Spinal cord (tissue), 10 donors: ENCODE data around the gene PDE3A. TPM values are rescaled to one million over a fixed set of nuclear protein-coding genes. Genes with fewer than 3 reads are reported as not detected.

Experiments
- DNase-seq, 6 donors: peaks; one replicate each; pipeline versions ENCODE4 v3.0.0 to v3.0.0-alpha.2; 2013 to 2015; ENCODE audit warnings: low spot score in 6 of 6, low read depth in 4 of 6
- H3K27ac ChIP-seq: one replicate; pipeline ENCODE4 v1.5.1; 2013; ENCODE audit warnings: low read depth, low read length, control low read depth
- H3K27me3 ChIP-seq: one replicate; pipeline ENCODE4 v1.6.1; 2013; ENCODE audit warnings: low read length; ENCODE audit not compliant: control insufficient read depth, insufficient read depth
- H3K36me3 ChIP-seq: one replicate; pipeline ENCODE4 v1.6.1; 2013; ENCODE audit warnings: low read length; ENCODE audit not compliant: control insufficient read depth, insufficient read depth
- H3K4me1 ChIP-seq: one replicate; pipeline ENCODE4 v1.6.1; 2013; ENCODE audit warnings: low read length; ENCODE audit not compliant: control insufficient read depth, insufficient read depth
- H3K4me3 ChIP-seq: one replicate; pipeline ENCODE4 v1.5.1; 2013; ENCODE audit warnings: low read depth, low read length, control low read depth
- H3K9me3 ChIP-seq: one replicate; pipeline ENCODE4 v1.6.1; 2013; ENCODE audit warnings: low read length; ENCODE audit not compliant: control insufficient read depth, insufficient read depth
- WGBS: methylation state at CpG from one replicate; pipeline ENCODE4 v1.1.5; 2013; ENCODE audit warnings: missing lambda C conversion rate; ENCODE audit not compliant: insufficient coverage; 5-methylcytosine and 5-hydroxymethylcytosine counted together
- polyA plus RNA-seq, 2 donors: library from polyadenylated mRNA; unstranded; fragments of 120-200 nt; gene quantifications; one replicate each; pipeline ENCODE4 v1.2.1, GENCODE V29; 2013; ENCODE audit not compliant: insufficient read length in 2 of 2
- total RNA-seq, 2 donors: library from RNA; depleted of rRNA in 1 of 2; stranded (reverse); fragments of 120-200 nt in 1 of 2; fragments of >200 nt in 1 of 2; gene quantifications; one replicate each; pipeline versions ENCODE4 v1.2.3 to v1.2.4, GENCODE V29; 2013 to 2014
- donor health status: healthy.

The PDE3A gene
- total and polyA plus RNA-seq, 4 donors: 8.1 to 29.9 (median 14.0) TPM

GRCh38 chr12:20356048-20356447 lies 12.3 kb upstream of the PDE3A start:
- 67% methylated on average over 2 of the region's 2 CpGs for WGBS
- no peaks in the 10 kb centered on the region for H3K9me3 ChIP-seq
- H3K4me1 ChIP-seq: no peaks in the 10 kb centered on the region
- H3K27ac ChIP-seq: no peak overlapping the region
- H3K27me3 ChIP-seq: no peaks in the 10 kb centered on the region
- no peak for DNase-seq
- H3K36me3 ChIP-seq: no peaks in the 10 kb centered on the region
- H3K4me3 ChIP-seq: no peak overlapping the region

DNA sequence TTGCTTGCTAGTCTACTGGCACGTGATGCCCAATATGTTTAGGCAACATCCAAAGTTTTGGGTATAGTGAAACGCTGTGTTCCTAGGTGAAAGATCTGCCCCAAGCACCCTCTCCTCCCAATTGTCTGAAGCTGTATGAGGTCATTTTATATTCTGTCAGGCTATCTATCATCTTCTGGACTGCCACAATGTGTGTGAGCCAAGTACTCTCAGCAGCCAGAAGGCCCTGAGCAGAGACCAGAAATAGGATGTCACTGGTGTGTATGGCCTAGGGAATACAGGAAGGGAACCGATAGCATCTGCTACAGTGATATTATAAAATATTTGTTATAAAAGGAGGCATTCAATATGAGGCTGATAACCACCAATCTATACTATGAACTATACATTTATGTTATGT lies 7.9 kb upstream of the PDE3A start:
- H3K27ac ChIP-seq: no peak overlapping the region
- no peaks in the 10 kb centered on the region for H3K4me1 ChIP-seq
- WGBS: no CpG with 5 or more reads among the region's 3 CpGs
- no peak for DNase-seq
- no peaks in the 10 kb centered on the region for H3K27me3 ChIP-seq
- H3K36me3 ChIP-seq: no peaks in the 10 kb centered on the region
- no peak overlapping the region for H3K4me3 ChIP-seq
- H3K9me3 ChIP-seq: no peaks in the 10 kb centered on the region

GRCh38 chr12:20361416-20361815 lies 6.9 kb upstream of the PDE3A start:
- H3K36me3 ChIP-seq: no peaks in the 10 kb centered on the region
- no peaks in the 10 kb centered on the region for H3K9me3 ChIP-seq
- H3K4me3 ChIP-seq: no peak overlapping the region
- no peak for DNase-seq
- WGBS: 100% methylated on average over 1 of the region's 3 CpGs
- H3K27me3 ChIP-seq: no peaks in the 10 kb centered on the region
- H3K4me1 ChIP-seq: no peaks in the 10 kb centered on the region
- no peak overlapping the region for H3K27ac ChIP-seq

- Histone ChIP-seq H3K36me3 (no peaks in the 10 kb centered on the region), H3K27ac (no peak overlapping the region), H3K27me3 (no peaks in the 10 kb centered on the region), H3K4me1 (peaks cover under 1% of the 10 kb centered on the region), H3K9me3 (no peaks in the 10 kb centered on the region), H3K4me3 (no peak overlapping the region)
- WGBS: 100% methylated on average over 1 of the region's 4 CpGs
- no peak for DNase-seq
These were observed 3.8 kb upstream of the PDE3A start for GRCh38 chr12:20364501-20364900.

GRCh38 chr12:20366776-20367409 lies 1.4 kb upstream of the PDE3A start:
- Histone ChIP-seq H3K4me3 (no peak overlapping the region), H3K27me3 (no peaks in the 10 kb centered on the region), H3K36me3 (no peaks in the 10 kb centered on the region), H3K27ac (no peak overlapping the region), H3K4me1 (peaks cover 8% of the 10 kb centered on the region), H3K9me3 (no peaks in the 10 kb centered on the region)
- DNase-seq: no peak
- WGBS: no CpG with 5 or more reads among the region's 2 CpGs

DNA sequence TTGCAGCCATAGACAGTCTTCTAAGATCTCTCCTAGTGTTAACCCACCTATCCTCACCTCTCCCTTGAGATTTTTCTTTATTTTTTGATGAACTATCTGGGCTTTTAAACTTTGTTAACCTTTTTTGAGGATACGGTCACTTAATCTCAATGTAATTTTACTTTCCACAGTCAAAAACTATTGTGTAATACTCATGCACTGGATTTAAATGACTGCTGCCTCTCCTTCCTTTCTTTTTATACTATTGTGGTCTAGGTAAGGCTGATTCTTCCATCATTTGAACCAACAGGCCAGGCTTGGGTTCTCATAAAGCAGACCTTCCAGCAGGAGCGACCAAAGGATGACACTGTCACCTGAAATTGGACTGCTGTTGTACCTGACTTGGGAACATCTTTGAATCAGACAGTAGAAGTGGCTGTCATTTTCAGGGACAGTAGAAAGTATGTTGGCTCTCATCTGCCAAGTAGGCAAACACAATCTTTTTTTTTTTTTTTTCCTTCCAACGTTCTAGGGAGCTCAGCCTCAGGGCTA lies 689 bp upstream of the PDE3A start:
- Histone ChIP-seq H3K4me1 (peaks cover 8% of the 10 kb centered on the region), H3K4me3 (peak overlapping the region; percentile 94), H3K27ac (peak overlapping the region; percentile 98), H3K36me3 (no peaks in the 10 kb centered on the region), H3K27me3 (no peaks in the 10 kb centered on the region), H3K9me3 (no peaks in the 10 kb centered on the region)
- WGBS: 6% methylated on average over 2 of the region's 3 CpGs
- DNase-seq: peak in 1 of 6 donors; percentile 12

- peaks cover 8% of the 10 kb centered on the region for H3K4me1 ChIP-seq
- H3K4me3 ChIP-seq: peak overlapping the region; percentile 94
- no peaks in the 10 kb centered on the region for H3K36me3 ChIP-seq
- 0% methylated on average over 48 of the region's 50 CpGs for WGBS
- H3K27ac ChIP-seq: peak overlapping the region; percentile 98
- H3K9me3 ChIP-seq: no peaks in the 10 kb centered on the region
- DNase-seq: peak; percentile 42 to 83 (median 56)
- no peaks in the 10 kb centered on the region for H3K27me3 ChIP-seq
These were observed 441 bp downstream of the PDE3A start for GRCh38 chr12:20368651-20369304.

- 0% methylated on average over 63 of the region's 63 CpGs for WGBS
- H3K36me3 ChIP-seq: no peaks in the 10 kb centered on the region
These were observed 1.1 kb downstream of the PDE3A start for GRCh38 chr12:20369305-20370013.

DNA sequence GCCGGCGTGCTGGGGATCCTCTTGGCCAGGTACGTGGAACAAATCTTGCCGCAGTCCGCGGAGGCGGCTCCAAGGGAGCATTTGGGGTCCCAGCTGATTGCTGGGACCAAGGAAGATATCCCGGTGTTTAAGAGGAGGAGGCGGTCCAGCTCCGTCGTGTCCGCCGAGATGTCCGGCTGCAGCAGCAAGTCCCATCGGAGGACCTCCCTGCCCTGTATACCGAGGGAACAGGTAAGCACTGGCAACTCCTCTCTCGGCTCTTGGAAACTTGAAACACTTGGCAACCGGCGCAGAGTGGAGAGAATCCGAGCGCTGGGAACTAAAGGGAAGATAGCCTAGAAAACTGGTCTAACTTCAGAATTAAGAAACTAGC lies 1.7 kb downstream of the PDE3A start:
- Histone ChIP-seq H3K27ac (peak overlapping the region; percentile 98), H3K4me1 (peaks cover 8% of the 10 kb centered on the region), H3K9me3 (no peaks in the 10 kb centered on the region), H3K4me3 (peak overlapping the region; percentile 94), H3K27me3 (no peaks in the 10 kb centered on the region), H3K36me3 (no peaks in the 10 kb centered on the region)
- WGBS: 0% methylated on average over 18 of the region's 21 CpGs
- DNase-seq: peak; percentile 10 to 68 (median 50)

More at GRCh38 chr12:20369305-20370013, 1.1 kb downstream of the PDE3A start:
- H3K27me3 ChIP-seq: no peaks in the 10 kb centered on the region
- peak overlapping the region; percentile 98 for H3K27ac ChIP-seq
- peaks cover 8% of the 10 kb centered on the region for H3K4me1 ChIP-seq
- H3K4me3 ChIP-seq: peak overlapping the region; percentile 94
- H3K9me3 ChIP-seq: no peaks in the 10 kb centered on the region
- DNase-seq: peak in 5 of 6 donors; percentile 19 to 80 (median 48)
